ENCODE data around the gene NRCAM.

NRCAM gene

GRCh38 chr7:108423089-108423989 lies 32.9 kb downstream of the NRCAM start:
- no peak for DNase-seq

- no peak for DNase-seq
Observed at GRCh38 chr7:108421720-108422331, 34.4 kb downstream of the NRCAM start.

- no peak for DNase-seq
Observed at GRCh38 chr7:108419961-108420908, 36.0 kb downstream of the NRCAM start.

GRCh38 chr7:108418946-108419345 lies 37.3 kb downstream of the NRCAM start:
- DNase-seq: peak; percentile 84

- no peak for DNase-seq
Observed at GRCh38 chr7:108417926-108418325, 38.3 kb downstream of the NRCAM start.

GRCh38 chr7:108417144-108417543 lies 39.1 kb downstream of the NRCAM start:
- no peak for DNase-seq

GRCh38 chr7:108415821-108416536 lies 40.3 kb downstream of the NRCAM start:
- peak; percentile 77 for DNase-seq

- no peak for DNase-seq
Observed at GRCh38 chr7:108415084-108415483, 41.2 kb downstream of the NRCAM start.

- DNase-seq: no peak
Observed at GRCh38 chr7:108413782-108414492, 42.3 kb downstream of the NRCAM start.

- no peak for DNase-seq
Observed at GRCh38 chr7:108413337-108413736, 42.9 kb downstream of the NRCAM start.

- no peak for DNase-seq
Observed at GRCh38 chr7:108409146-108409545, 47.1 kb downstream of the NRCAM start.

- DNase-seq: no peak
Observed at GRCh38 chr7:108408296-108408991, 47.8 kb downstream of the NRCAM start.

GRCh38 chr7:108407676-108408075 lies 48.6 kb downstream of the NRCAM start:
- DNase-seq: no peak

GRCh38 chr7:108406222-108406890 lies 49.9 kb downstream of the NRCAM start:
- no peak for DNase-seq

GRCh38 chr7:108404509-108405420 lies 51.5 kb downstream of the NRCAM start:
- no peak for DNase-seq

- DNase-seq: no peak
Observed at GRCh38 chr7:108403597-108404217, 52.5 kb downstream of the NRCAM start.

- DNase-seq: no peak
Observed at GRCh38 chr7:108402865-108403264, 53.4 kb downstream of the NRCAM start.

- DNase-seq: no peak
Observed at GRCh38 chr7:108396080-108396479, 60.2 kb downstream of the NRCAM start.

GRCh38 chr7:108395426-108395825 lies 60.8 kb downstream of the NRCAM start:
- DNase-seq: no peak
